Measurements from ENCODE around the gene ZNF319.
"Not testable (repeated sequence)": the region's sequence is repeated elsewhere in the genome, so short reads cannot be mapped to it uniquely, and the experiment has no call there.

The ZNF319 gene

GRCh38 chr16:57996406-57997175, 3.9 kb downstream of the ZNF319 start:
- DNase-seq, result no peak

GRCh38 chr16:57995721-57996405, 4.6 kb downstream of the ZNF319 start:
- no peak for DNase-seq

- peak; percentile 70 to 88 (median 84) for DNase-seq
Measured at GRCh38 chr16:57994778-57995177, 5.7 kb downstream of the ZNF319 start.

DNA sequence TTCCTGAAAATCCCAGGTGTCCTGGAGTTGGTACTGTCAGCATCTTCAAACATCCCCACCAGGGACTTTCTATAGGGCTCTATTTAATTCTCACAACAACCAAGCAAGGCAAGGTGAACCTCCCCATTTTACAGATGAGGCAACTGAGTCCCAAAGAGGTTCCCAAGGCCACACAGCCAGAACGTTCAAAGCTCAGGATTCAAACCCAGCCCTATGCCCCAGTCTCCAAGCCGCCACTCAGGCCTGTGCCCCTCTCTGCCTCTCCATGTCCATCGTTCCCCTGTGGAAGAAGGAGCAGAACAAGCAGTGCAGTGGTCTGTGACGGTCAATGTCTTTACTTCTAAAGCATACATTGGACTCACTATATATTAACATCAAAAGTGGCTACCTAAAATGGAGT, 6.1 kb downstream of the ZNF319 start:
- no peak for DNase-seq

GRCh38 chr16:57993897-57994296, 6.6 kb downstream of the ZNF319 start:
- DNase-seq, result no peak

GRCh38 chr16:57993438-57993837, 7.0 kb downstream of the ZNF319 start:
- no peak for DNase-seq

DNA sequence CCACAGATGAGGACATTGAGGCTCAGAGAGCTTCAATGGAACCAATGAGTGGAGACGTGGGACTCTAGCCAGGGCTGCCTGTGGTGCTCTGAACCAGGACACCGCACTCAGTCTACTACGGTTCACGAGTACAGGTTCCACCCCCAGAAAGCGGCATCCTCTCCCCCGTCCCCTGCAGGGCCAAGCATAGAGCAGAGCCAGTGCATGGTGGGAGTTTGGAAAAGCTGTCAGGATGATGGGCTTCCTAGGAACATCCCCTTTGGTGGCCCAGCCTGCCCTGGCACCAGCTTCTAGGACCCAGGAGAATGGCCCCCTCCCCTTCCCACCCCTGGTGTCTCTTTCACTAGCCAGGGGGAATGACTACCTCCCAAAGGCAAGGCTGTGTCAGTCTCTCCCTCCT, 8.4 kb downstream of the ZNF319 start:
- DNase-seq, result no peak

- DNase-seq, result no peak
Measured at GRCh38 chr16:57991551-57992059, 8.9 kb downstream of the ZNF319 start.

DNA sequence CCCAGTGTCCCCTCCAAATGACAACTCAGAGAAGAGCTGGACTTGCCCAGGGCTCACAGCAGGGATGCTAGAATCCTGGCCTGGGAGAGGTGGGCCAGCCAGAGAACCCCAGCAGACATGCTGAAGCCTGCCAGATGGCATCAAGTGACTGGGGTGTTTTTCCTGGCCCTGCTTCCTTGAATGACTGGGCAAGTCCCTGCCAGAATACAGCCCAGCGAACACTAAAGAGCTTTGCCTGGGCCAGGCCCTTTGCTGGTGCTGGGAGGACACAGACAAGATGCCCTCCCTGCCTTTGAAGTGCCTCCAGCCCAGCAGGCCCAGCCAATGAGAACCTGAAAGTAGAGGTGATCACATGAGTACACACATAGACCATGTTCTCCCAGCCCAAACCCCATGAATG, 11.5 kb downstream of the ZNF319 start:
- no peak for DNase-seq

DNA sequence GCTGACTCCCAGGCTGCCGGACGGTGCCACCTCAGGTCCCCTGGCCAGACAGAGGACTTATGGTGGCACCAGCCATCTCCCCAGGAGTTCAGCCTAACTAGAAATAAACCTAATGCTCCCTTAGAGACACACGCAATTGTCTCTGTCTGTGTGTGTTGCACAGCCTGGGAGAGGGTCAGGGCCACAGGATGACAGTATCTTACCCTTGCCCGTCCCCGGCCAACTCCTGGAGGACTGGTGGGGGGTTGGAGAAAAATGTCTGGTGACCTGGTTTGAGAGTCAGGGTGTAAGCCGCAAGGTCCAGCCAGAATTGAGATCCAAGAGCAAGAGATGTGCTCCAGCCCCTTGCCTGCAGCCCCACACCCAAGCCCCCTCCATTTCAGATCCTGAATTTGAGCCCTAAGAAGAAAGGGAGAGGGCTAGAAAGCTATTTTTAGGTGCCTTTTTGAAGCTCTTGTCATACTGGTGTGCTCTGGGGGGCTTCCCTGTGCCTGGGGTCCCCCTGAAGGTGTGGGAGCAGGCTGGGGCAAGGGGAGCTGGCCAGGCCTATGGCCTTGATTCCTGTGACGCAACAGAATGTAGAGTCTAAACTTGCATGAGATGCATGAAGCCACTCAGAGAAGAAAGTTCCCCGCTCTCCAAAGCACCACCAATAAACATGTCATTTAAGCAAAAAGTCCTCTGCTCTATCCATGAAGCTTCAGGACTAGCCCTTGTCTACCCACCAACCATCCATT, 12.9 kb downstream of the ZNF319 start:
- DNase-seq, result no peak

DNA sequence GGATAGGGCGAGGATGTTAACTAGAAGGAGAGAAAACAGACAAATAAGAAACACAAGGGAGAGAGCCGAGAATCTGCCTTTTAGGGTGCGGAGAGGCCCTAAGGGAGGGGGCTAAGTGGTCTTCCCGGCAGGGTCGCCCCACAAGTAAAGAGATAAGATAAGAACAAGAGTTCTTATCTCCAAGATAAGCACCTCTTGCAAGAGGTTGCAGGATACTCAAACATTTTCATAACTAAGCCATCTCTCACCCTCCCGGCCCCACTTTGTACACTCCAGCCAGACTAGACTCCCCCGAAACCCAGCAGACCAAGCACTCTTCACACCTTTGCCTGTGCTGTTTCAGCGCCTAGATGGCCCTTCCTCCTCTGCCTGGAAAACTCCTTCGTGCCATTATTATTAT, 14.3 kb downstream of the ZNF319 start:
- no peak for DNase-seq

DNA sequence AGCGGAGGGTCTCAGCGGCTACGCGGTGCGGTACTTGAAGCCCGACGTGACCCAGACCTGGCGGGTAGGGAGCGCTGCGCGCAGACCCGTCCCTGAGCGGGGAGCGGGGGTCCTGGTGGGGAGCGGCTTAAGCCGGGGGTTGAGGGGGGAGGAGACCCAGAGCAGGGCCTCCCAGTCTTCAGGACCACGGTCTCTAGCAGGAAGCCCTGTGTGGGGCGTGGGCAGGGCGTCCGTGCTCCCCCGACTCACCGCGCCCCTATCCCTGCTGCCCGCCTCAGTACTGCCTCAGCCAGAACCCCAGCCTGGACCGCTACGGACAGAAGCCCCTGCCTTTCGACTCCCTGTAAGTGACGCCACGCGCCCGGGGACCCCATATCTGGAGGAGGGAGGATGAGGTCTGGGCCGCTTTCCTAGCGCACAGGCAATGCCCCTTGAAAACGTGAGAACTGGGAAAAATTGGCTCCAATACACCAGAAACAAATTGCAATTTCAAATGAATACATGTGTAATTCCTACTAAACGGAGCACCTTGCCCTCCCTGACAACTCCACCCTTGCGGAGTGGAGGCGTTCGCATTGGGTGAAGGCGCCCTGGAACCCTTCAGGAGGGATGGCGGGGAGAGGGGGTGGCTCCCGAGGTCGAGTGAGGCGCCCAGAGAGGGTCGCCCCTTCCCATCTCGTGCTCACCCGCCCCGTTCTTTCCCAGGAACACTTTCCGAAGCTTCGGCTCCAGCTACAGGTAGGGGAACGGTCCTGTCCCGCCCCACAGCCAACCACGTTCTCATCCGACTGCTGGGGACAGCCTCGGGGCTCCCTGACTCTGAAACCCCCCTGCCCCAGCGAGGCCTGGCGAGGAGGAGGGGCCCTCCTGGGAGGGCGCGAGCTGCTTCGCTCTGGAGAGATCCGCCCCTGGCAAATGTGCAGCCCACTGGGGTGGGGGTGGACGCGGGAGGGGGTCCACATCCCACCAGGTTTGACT, 15.0 kb downstream of the ZNF319 start:
- no peak for DNase-seq

GRCh38 chr16:57984443-57985203, 15.8 kb downstream of the ZNF319 start:
- peak; percentile 50 to 79 (median 68) for DNase-seq

- no peak for DNase-seq
Measured at GRCh38 chr16:57982385-57982784, 18.1 kb downstream of the ZNF319 start.

- DNase-seq, result no peak
Measured at GRCh38 chr16:57981636-57982035, 18.8 kb downstream of the ZNF319 start.

DNA sequence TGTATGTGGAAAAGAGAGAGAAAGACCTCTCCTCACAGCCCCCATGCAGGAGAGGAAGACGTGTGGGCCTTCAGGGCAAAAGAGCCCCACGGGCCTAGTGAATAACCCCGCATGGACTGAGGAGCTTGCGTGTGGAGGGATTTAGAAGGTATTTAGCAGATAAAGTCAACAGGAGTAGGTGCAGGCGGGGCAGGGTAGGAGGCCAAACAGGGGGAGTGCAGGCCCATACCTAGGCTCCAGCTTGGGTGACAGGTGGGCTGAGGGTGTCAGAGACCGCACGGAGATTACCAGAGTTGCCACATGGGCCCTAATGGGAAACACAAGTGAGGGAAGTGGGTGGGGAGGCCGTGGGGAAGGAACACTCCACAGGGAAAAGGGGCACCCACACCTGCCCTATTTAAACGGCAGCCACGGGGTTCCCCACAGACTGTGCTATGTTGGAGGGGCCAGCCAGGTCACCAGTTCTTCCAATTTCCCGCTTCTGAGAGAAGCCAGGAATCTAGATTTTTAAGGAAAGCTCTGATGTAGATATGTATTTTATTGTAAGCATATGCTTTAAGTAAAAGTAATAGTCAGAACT, 21.4 kb downstream of the ZNF319 start:
- DNase-seq, result no peak

- not testable (repeated sequence) for DNase-seq
Measured at GRCh38 chr16:57978070-57978465, 22.4 kb downstream of the ZNF319 start.

- peak in 1 of 4 experiments; percentile 20 for DNase-seq
Measured at GRCh38 chr16:57977418-57978069, 22.9 kb downstream of the ZNF319 start.

DNA sequence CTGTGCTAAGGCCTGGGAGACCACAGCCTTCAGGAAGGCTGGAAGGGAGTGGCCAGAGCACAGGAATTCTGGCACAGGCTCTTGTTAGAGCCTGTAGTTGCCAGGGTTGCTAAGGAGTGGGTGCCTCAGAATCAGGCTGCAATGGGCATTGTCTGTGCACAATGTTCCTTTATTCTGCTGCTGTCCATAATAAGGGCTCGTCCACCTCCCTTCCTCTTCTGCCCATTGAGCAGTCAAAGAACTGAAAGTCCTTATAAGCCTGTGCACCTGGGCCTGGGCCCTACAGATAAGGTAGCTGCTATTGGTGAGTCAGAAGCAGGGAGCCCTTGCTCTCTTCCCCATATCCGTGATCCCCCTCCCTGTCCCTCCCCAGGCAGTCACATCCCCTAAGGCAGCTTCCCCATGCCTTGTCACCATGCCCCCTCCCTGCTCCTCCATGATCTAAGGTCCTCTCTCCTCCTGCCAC, 24.1 kb downstream of the ZNF319 start:
- DNase-seq, result no peak

- no peak for DNase-seq
Measured at GRCh38 chr16:57972306-57972705, 28.2 kb downstream of the ZNF319 start.
